Measurements from ENCODE around the gene HMGXB4. TPM values are rescaled to one million over a fixed set of nuclear protein-coding genes. Genes with fewer than 3 reads are reported as not detected.

The HMGXB4 gene
- total and polyA plus RNA-seq, 8 donors = 19.2 to 34.6 (median 31.5) TPM

DNA sequence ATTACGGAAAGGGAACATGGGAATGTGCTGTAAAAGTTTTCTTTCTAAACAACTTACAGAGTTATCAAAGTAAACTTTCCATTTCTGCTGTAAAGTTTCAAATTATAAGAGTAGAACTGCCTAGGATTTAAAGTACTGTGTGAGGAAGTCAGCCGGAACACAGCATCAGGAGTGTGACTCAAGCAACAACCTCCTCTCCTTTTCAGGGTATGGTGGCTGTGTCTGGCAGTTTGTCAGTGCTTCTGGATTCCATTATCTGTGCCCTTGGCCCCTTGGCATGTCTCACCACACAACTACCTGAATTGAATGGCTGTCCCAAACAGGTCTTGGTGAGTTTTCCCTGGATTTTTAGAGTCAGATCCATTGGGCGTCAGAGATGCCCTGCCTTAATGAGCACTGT, 35.5 kb downstream of the HMGXB4 start:
- TF ChIP-seq, protein P1, sequence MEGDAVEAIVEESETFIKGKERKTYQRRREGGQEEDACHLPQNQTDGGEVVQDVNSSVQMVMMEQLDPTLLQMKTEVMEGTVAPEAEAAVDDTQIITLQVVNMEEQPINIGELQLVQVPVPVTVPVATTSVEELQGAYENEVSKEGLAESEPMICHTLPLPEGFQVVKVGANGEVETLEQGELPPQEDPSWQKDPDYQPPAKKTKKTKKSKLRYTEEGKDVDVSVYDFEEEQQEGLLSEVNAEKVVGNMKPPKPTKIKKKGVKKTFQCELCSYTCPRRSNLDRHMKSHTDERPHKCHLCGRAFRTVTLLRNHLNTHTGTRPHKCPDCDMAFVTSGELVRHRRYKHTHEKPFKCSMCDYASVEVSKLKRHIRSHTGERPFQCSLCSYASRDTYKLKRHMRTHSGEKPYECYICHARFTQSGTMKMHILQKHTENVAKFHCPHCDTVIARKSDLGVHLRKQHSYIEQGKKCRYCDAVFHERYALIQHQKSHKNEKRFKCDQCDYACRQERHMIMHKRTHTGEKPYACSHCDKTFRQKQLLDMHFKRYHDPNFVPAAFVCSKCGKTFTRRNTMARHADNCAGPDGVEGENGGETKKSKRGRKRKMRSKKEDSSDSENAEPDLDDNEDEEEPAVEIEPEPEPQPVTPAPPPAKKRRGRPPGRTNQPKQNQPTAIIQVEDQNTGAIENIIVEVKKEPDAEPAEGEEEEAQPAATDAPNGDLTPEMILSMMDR (IDR thresholded peaks at IDR 0.05) = no peak

DNA sequence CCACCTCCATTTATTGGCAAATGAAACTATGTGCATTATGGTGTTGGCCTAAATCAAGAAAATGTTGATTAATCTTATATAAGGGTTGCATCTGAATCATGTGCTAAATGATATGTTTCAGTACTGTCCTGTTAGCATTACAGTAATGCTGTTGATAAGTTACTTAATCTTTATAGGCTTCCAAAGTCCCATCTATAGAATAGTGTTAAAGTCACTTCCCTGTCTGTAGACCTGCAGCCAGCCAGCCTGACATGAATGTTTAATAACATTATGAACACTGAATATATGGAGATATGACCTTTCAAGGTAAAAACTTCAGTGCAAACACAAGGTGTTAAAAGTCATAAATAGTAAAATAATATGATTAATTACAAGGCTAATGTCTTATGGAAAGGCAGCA, 38.8 kb downstream of the HMGXB4 start:
- TF ChIP-seq, protein P1 (IDR thresholded peaks at IDR 0.05) = no peak
- Histone ChIP-seq H3K27ac (no peak overlapping the region), H3K4me3 (no peak overlapping the region), H3K4me1 (peaks cover 0 to 12% of the 10 kb centered on the region in 2 donors), H3K27me3 (no peaks in the 10 kb centered on the region), H3K9me3 (no peaks in the 10 kb centered on the region), H3K36me3 (peaks cover 0 to 44% of the 10 kb centered on the region in 2 donors)
- intact Hi-C loops (cut with DNase I) = no loop called here
- DNase-seq = no peak
- ATAC-seq = no peak

More for the DNA sequence above, 35.5 kb downstream of the HMGXB4 start:
- no peak for ATAC-seq
- Histone ChIP-seq H3K9me3 (no peaks in the 10 kb centered on the region), H3K4me1 (no peaks in the 10 kb centered on the region), H3K27ac (no peak overlapping the region), H3K36me3 (peaks cover 0 to 75% of the 10 kb centered on the region in 2 donors), H3K27me3 (no peaks in the 10 kb centered on the region), H3K4me3 (no peak overlapping the region)
- no peak for DNase-seq
- intact Hi-C loops (cut with DNase I) = no loop called here

DNA sequence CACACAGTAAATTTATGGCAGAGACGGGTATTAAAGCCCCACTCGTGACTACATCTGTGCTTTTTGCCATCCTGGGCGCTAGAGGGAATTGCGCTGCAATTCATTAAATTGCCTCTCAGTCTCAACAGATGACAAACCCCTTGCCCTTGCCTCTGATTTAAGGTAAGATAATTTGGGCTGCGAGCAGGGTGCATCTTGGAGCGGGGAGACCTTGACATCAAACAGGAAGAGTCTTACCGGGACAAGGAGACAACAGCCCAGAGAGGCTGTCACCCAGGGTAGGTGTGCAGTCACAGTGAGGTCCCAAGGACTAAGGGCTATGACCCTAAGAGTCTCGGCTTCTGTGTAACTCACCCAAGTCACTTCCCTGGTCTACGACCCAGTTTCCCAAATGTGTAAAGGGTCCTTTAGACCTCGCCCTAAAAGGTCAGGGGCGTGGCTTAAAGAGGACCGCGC, 42.0 kb downstream of the HMGXB4 start:
- Histone ChIP-seq H3K36me3 (peaks cover 0 to 17% of the 10 kb centered on the region in 2 donors), H3K27me3 (no peaks in the 10 kb centered on the region), H3K4me3 (peak overlapping the region; percentile 79 to 95), H3K27ac (peak overlapping the region; percentile 98 to 99), H3K4me1 (peaks cover 0 to 42% of the 10 kb centered on the region in 2 donors), H3K9me3 (no peaks in the 10 kb centered on the region)
- peak in 1 of 4 donors; percentile 37 for DNase-seq
- TF ChIP-seq, protein P1 (IDR thresholded peaks at IDR 0.05) = no peak
- intact Hi-C loops (cut with DNase I) = no loop called here
- peak; percentile 1 for ATAC-seq

DNA sequence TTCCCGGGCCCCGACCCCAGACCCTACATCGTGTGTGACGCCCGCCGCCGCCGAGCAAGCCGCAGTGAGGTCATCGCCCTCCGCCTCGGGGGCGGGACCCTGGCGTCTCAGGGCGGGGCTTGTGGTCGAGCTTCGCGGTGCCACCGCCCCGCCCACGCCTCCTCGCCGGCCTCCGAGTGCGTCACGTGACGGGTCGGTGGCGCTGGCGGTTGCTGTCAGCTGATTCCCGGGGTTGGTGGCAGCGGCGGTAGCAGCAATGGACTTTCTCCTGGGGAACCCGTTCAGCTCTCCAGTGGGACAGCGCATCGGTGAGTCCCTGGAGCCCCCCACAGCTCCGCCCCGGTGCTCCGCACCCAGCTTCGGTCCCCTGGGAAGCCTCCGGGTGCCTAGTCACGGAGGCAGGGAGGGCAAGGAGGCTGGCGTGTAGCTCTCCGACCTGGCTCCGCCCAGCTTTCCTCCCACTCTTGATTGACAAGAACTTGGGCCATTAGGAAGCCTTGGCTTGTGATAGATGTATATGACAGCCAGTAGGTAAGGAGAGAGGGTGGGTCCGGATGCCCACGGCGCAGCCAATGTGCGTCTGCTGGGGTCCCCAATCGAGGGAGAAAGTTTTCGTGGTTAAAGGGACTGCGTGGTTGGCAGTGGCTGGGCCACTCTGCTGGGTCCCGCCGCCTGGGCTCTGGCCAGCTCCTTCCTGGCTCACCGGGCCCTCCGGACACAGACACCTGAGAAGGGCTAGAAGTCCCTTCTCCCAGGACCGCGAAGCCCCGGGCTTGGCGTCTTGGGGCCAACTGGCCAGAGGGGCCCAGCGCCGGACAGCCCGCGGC, 42.6 kb downstream of the HMGXB4 start, which contains the start of gene TOM1:
Gene TOM1, plus strand, starts transcription at position 222 of the 827 bp plus-strand sequence. Its CDS starts 35 bp downstream, at position 257.
- ATAC-seq = peak; percentile 92
- TF ChIP-seq, protein P1 (IDR thresholded peaks at IDR 0.05) = no peak
- Histone ChIP-seq H3K4me1 (peaks cover 0 to 42% of the 10 kb centered on the region in 2 donors), H3K36me3 (peaks cover 0 to 14% of the 10 kb centered on the region in 2 donors), H3K27me3 (no peaks in the 10 kb centered on the region), H3K9me3 (no peaks in the 10 kb centered on the region), H3K27ac (peak within 1 kb of the TSS; percentile 98 to 99), H3K4me3 (peak within 1 kb of the TSS; percentile 79 to 95)
- DNase-seq = peak; percentile 98 to 100 (median 98)
- intact Hi-C loops (cut with DNase I) = no loop called here

DNA sequence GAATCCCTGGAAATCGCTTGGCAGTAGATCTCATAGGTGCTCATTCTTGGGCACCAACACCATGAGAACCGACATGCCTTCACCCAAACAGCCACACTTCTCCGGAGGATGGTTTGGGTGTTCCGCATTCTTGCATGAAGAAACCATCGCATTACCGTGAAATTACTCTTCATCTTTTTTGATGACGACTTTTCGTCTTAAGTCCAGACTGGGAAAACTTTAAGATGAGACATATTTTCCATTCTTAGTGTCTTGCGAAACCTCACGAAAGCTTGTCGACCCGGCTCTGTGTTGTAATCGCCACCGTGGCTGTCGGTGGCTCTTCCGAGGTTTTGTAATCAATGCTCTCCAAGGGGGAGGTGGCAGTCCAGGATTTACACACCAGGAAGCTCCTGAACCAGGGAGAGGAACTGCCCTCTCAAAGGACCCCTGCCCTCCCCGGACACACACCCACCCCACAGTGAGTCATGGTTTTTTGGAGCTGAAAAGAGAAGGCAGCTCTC, 44.1 kb downstream of the HMGXB4 start:
- intact Hi-C loops (cut with DNase I) = no loop called here
- peak overlapping the region in 1 of 2 donors; percentile 95 for H3K4me3 ChIP-seq
- peak in 2 of 4 donors; percentile 47 to 87 for DNase-seq

More for the DNA sequence above, 44.1 kb downstream of the HMGXB4 start:
- Histone ChIP-seq H3K27ac (peak overlapping the region; percentile 98 to 99), H3K4me1 (peaks cover 6 to 52% of the 10 kb centered on the region in 2 donors), H3K36me3 (peaks cover 0 to 14% of the 10 kb centered on the region in 2 donors), H3K9me3 (no peaks in the 10 kb centered on the region), H3K27me3 (no peaks in the 10 kb centered on the region)
- TF ChIP-seq, protein P1 (IDR thresholded peaks at IDR 0.05) = no peak
- ATAC-seq = peak; percentile 34
